HuH-7 (cell line): Measurements from ENCODE around the gene EDIL3.
"Not testable (repeated sequence)": the region's sequence is repeated elsewhere in the genome, so short reads cannot be mapped to it uniquely, and the experiment has no call there.

ENCODE experiments used
- DNase-seq: peaks from one replicate; pipeline ENCODE4 v3.0.0; 2011; ENCODE audit warnings: low spot score

The EDIL3 gene

GRCh38 chr5:84168841-84169240 is 215.8 kb downstream of the EDIL3 start:
- no peak for DNase-seq

GRCh38 chr5:84163671-84164070 is 221.0 kb downstream of the EDIL3 start:
- no peak for DNase-seq

- no peak for DNase-seq
These were observed 222.0 kb downstream of the EDIL3 start for GRCh38 chr5:84162695-84163094.

GRCh38 chr5:84160650-84161049 is 224.0 kb downstream of the EDIL3 start:
- not testable (repeated sequence) for DNase-seq

- DNase-seq = no peak
These were observed 235.6 kb downstream of the EDIL3 start for GRCh38 chr5:84149094-84149493.

- DNase-seq = no peak
These were observed 236.0 kb downstream of the EDIL3 start for GRCh38 chr5:84148651-84149050.

- no peak for DNase-seq
These were observed 247.1 kb downstream of the EDIL3 start for GRCh38 chr5:84137541-84137940.

GRCh38 chr5:84131372-84131771 is 253.3 kb downstream of the EDIL3 start:
- DNase-seq = no peak

GRCh38 chr5:84130006-84130580 is 254.6 kb downstream of the EDIL3 start:
- no peak for DNase-seq

GRCh38 chr5:84125216-84125615 is 259.5 kb downstream of the EDIL3 start:
- no peak for DNase-seq

GRCh38 chr5:84119252-84119651 is 265.4 kb downstream of the EDIL3 start:
- no peak for DNase-seq

- no peak for DNase-seq
These were observed 266.1 kb downstream of the EDIL3 start for GRCh38 chr5:84118551-84118950.

- no peak for DNase-seq
These were observed 269.0 kb downstream of the EDIL3 start for GRCh38 chr5:84115727-84116126.

- DNase-seq = no peak
These were observed 271.2 kb downstream of the EDIL3 start for GRCh38 chr5:84113246-84114105.

- no peak for DNase-seq
These were observed 291.9 kb downstream of the EDIL3 start for GRCh38 chr5:84092738-84093137.

GRCh38 chr5:84091127-84091799 is 293.4 kb downstream of the EDIL3 start:
- DNase-seq = peak; percentile 51

- peak; percentile 7 for DNase-seq
These were observed 295.7 kb downstream of the EDIL3 start for GRCh38 chr5:84088996-84089395.

GRCh38 chr5:84086511-84086910 is 298.2 kb downstream of the EDIL3 start:
- no peak for DNase-seq

GRCh38 chr5:84085387-84086041 is 299.2 kb downstream of the EDIL3 start:
- DNase-seq = no peak

- no peak for DNase-seq
These were observed 303.8 kb downstream of the EDIL3 start for GRCh38 chr5:84080908-84081307.

GRCh38 chr5:84072339-84072738 is 312.3 kb downstream of the EDIL3 start:
- DNase-seq = no peak

GRCh38 chr5:84069608-84070179 is 315.0 kb downstream of the EDIL3 start:
- no peak for DNase-seq
